Left renal cortex interstitium (tissue), 4 donors: ENCODE data around the gene OR10T2. TPM values are rescaled to one million over a fixed set of nuclear protein-coding genes. Genes with fewer than 3 reads are reported as not detected.
A peak's percentile ranks its signal among the peaks of the same experiment; 100 is the strongest.
"Not testable (repeated sequence)": the region's sequence is repeated elsewhere in the genome, so short reads cannot be mapped to it uniquely, and the experiment has no call there.

Source experiments
- DNase-seq, 4 donors: peaks; one replicate each; pipeline ENCODE4 v3.0.0-alpha.2; 2013; ENCODE audit warnings: low read depth in 4 of 4, low spot score in 2 of 4, missing footprints in 1 of 4
- polyA plus RNA-seq, 4 donors: library from polyadenylated mRNA; unstranded; fragments of 120-200 nt; gene quantifications; one replicate each; pipeline ENCODE4 v1.2.1, GENCODE V29; 2013; ENCODE audit not compliant: insufficient read length in 4 of 4

OR10T2 gene
- polyA plus RNA-seq, result not detected

GRCh38 chr1:158398818-158399514 lies at the start of gene OR10T2:
TSS of gene OR10T2 (minus strand) at chr1:158399466. CDS start at chr1:158399466, 0 bp downstream.
- no peak for DNase-seq

- no peak for DNase-seq
These were observed 46.1 kb upstream of the OR10T2 start for GRCh38 chr1:158445376-158445775.

- no peak for DNase-seq
These were observed 35.5 kb upstream of the OR10T2 start for GRCh38 chr1:158434741-158435140.

GRCh38 chr1:158430163-158430562 lies 30.9 kb upstream of the OR10T2 start:
- DNase-seq, result not testable (repeated sequence)

- no peak for DNase-seq
These were observed 26.9 kb upstream of the OR10T2 start, which contains the start of gene OR10K2 for GRCh38 chr1:158426137-158426536. TSS of gene OR10K2 (minus strand) at chr1:158426237. CDS start at chr1:158420866, 5,371 bp downstream.

- DNase-seq, result no peak
These were observed 25.8 kb upstream of the OR10T2 start for GRCh38 chr1:158425027-158425426.

- DNase-seq, result no peak
These were observed 22.9 kb upstream of the OR10T2 start for GRCh38 chr1:158422212-158422611.

GRCh38 chr1:158417586-158417985 lies 18.3 kb upstream of the OR10T2 start:
- no peak for DNase-seq

GRCh38 chr1:158414651-158415345 lies 15.5 kb upstream of the OR10T2 start:
- DNase-seq, result no peak

GRCh38 chr1:158407092-158407491 lies 7.8 kb upstream of the OR10T2 start:
- no peak for DNase-seq

GRCh38 chr1:158400871-158401270 lies 1.6 kb upstream of the OR10T2 start:
- DNase-seq, result no peak

GRCh38 chr1:158396646-158397045 lies 2.6 kb downstream of the OR10T2 start:
- DNase-seq, result peak in 2 of 4 donors; percentile 0 to 1

- DNase-seq, result no peak
These were observed 5.8 kb downstream of the OR10T2 start for GRCh38 chr1:158393476-158393875.

GRCh38 chr1:158391099-158391498 lies 8.2 kb downstream of the OR10T2 start:
- DNase-seq, result no peak

GRCh38 chr1:158390331-158390730 lies 8.9 kb downstream of the OR10T2 start:
- no peak for DNase-seq

- DNase-seq, result no peak
These were observed 24.4 kb downstream of the OR10T2 start for GRCh38 chr1:158374860-158375259.

GRCh38 chr1:158374101-158374500 lies 25.2 kb downstream of the OR10T2 start:
- not testable (repeated sequence) for DNase-seq

- DNase-seq, result no peak
These were observed 27.9 kb downstream of the OR10T2 start for GRCh38 chr1:158371188-158371953.

- DNase-seq, result no peak
These were observed 32.5 kb downstream of the OR10T2 start for GRCh38 chr1:158366783-158367182.

GRCh38 chr1:158362941-158363340 lies 36.3 kb downstream of the OR10T2 start:
- DNase-seq, result no peak

GRCh38 chr1:158362482-158362881 lies 36.8 kb downstream of the OR10T2 start:
- no peak for DNase-seq
